Esophagus squamous epithelium (tissue), 5 donors: ENCODE data around the gene TAF10. TPM values are rescaled to one million over a fixed set of nuclear protein-coding genes. Genes with fewer than 3 reads are reported as not detected.
A peak's percentile ranks its signal among the peaks of the same experiment; 100 is the strongest.

Experiments used
- DNase-seq: peaks from one replicate; lab custom pipeline; 2025; lab: John Stamatoyannopoulos, UW
- H3K27ac ChIP-seq, 4 donors: fragments of 200-600 bp; sonication (generic); one replicate each; pipeline ENCODE4 v1.5.1; 2016 to 2019; ENCODE audit warnings: mild to moderate bottlenecking in 1 of 4
- H3K27me3 ChIP-seq, 4 donors: fragments of 200-600 bp; sonication (generic); 1 replicate in 3 of 4; 2 replicates in 1 of 4; pipeline versions ENCODE4 v1.5.1 to v1.6.0; 2017 to 2021; ENCODE audit warnings: antibody characterized with exemption in 1 of 4
- H3K36me3 ChIP-seq, 3 donors: fragments of 200-600 bp; sonication (generic); one replicate each; pipeline ENCODE4 v1.5.1; 2016 to 2019
- H3K4me1 ChIP-seq, 3 donors: fragments of 200-600 bp; sonication (generic); one replicate each; pipeline ENCODE4 v1.5.1; 2017 to 2019
- H3K4me3 ChIP-seq, 4 donors: fragments of 200-600 bp; sonication (generic); 1 replicate in 3 of 4; 2 replicates in 1 of 4; pipeline ENCODE4 v1.5.1; 2016 to 2019; ENCODE audit warnings: mild to moderate bottlenecking in 2 of 4, moderate library complexity in 1 of 4
- H3K9me3 ChIP-seq, 3 donors: fragments of 200-600 bp; sonication (generic); one replicate each; pipeline ENCODE4 v1.5.1; 2016 to 2019
- CTCF ChIP-seq, 6 experiments: fragments of 450-650 bp in 4 of 6; fragments of 200-600 bp in 2 of 6; sonication (generic) in 2 of 6; IDR thresholded peaks; one replicate each; pipeline ENCODE4 v1.5.1; 2016 to 2019; ENCODE audit warnings: antibody characterized with exemption in 6 of 6, mild to moderate bottlenecking in 4 of 6, moderate library complexity in 4 of 6
- POLR2A ChIP-seq, 4 donors: fragments of 450-650 bp; IDR thresholded peaks; one replicate each; pipeline ENCODE4 v1.6.1; 2017; ENCODE audit warnings: antibody characterized with exemption in 4 of 4, mild to moderate bottlenecking in 4 of 4, moderate library complexity in 3 of 4
- WGBS, 2 donors: methylation state at CpG; one replicate each; pipeline ENCODE4 v1.1.5; 2018; 5-methylcytosine and 5-hydroxymethylcytosine counted together
- intact Hi-C: fragments of 100-400 bp; cut with DNase I; formaldehyde crosslinking; loops from one replicate; pipeline ENCODE4 v1.15.0; 2022
- total RNA-seq, 4 donors: library from RNA; depleted of rRNA; stranded (reverse); fragments of >200 nt; gene quantifications; one replicate each; pipeline ENCODE4 v1.1.0, GENCODE V29; 2016
- donor health status: DM: yes; HTN: yes; CAD: no.

Gene TAF10
- total RNA-seq, 4 donors from 2014 or later: 31.9 to 69.2 (median 48.6) TPM

- H3K27me3 ChIP-seq: no peaks in the 10 kb centered on the region
- TF ChIP-seq POLR2A (IDR thresholded peaks at IDR 0.05) (no peak), CTCF (IDR thresholded peaks at IDR 0.05) (no peak)
- no peak overlapping the region for H3K4me3 ChIP-seq
- H3K9me3 ChIP-seq: no peaks in the 10 kb centered on the region
- H3K27ac ChIP-seq: no peak overlapping the region
- WGBS, 2 donors: 78% methylated on average over 7 of the region's 7 CpGs
- H3K36me3 ChIP-seq: peaks cover 0 to 17% (median 0%) of the 10 kb centered on the region in 3 donors
- DNase-seq: no peak
- peaks cover 15 to 42% (median 27%) of the 10 kb centered on the region in 3 donors for H3K4me1 ChIP-seq
- intact Hi-C loops: no loop called here
These were observed 30.9 kb upstream of the TAF10 start for GRCh38 chr11:6642957-6643356.

- no peaks in the 10 kb centered on the region for H3K9me3 ChIP-seq
- no peak overlapping the region for H3K4me3 ChIP-seq
- TF ChIP-seq CTCF (IDR thresholded peaks at IDR 0.05) (no peak), POLR2A (IDR thresholded peaks at IDR 0.05) (no peak)
- H3K27me3 ChIP-seq: no peaks in the 10 kb centered on the region
- WGBS, 2 donors: 100% methylated on average over 5 of the region's 26 CpGs; no CpG with 5 or more reads in 1 of the 2 donors
- no peak for DNase-seq
- H3K4me1 ChIP-seq: peaks cover 10 to 42% (median 20%) of the 10 kb centered on the region in 3 donors
- H3K36me3 ChIP-seq: peaks cover 0 to 17% (median 0%) of the 10 kb centered on the region in 3 donors
- intact Hi-C loops: no loop called here
- H3K27ac ChIP-seq: no peak overlapping the region
These were observed 29.1 kb upstream of the TAF10 start for GRCh38 chr11:6640985-6641701.

GRCh38 chr11:6640036-6640984 is 28.3 kb upstream of the TAF10 start:
- WGBS, 2 donors: 87 to 88% methylated on average over 7 to 29 of the region's 36 CpGs
- intact Hi-C loops: no loop called here

GRCh38 chr11:6638429-6638828 is 26.4 kb upstream of the TAF10 start:
- TF ChIP-seq POLR2A (IDR thresholded peaks at IDR 0.05) (no peak), CTCF (IDR thresholded peaks at IDR 0.05) (no peak)
- DNase-seq: no peak
- Histone ChIP-seq H3K9me3 (no peaks in the 10 kb centered on the region), H3K27me3 (no peaks in the 10 kb centered on the region), H3K4me3 (no peak overlapping the region), H3K36me3 (peaks cover 0 to 17% (median 0%) of the 10 kb centered on the region in 3 donors), H3K4me1 (peaks cover 8 to 57% (median 20%) of the 10 kb centered on the region in 3 donors), H3K27ac (peak overlapping the region in 1 of 4 donors; percentile 17)
- intact Hi-C loops: no loop called here
- WGBS, 2 donors: 74 to 78% methylated on average over 4 of the region's 4 CpGs

More at GRCh38 chr11:6640036-6640984, 28.3 kb upstream of the TAF10 start:
- no peak overlapping the region for H3K4me3 ChIP-seq
- peaks cover 8 to 42% (median 20%) of the 10 kb centered on the region in 3 donors for H3K4me1 ChIP-seq
- H3K9me3 ChIP-seq: no peaks in the 10 kb centered on the region
- peaks cover 0 to 17% (median 0%) of the 10 kb centered on the region in 3 donors for H3K36me3 ChIP-seq
- no peak for DNase-seq
- TF ChIP-seq CTCF (IDR thresholded peaks at IDR 0.05) (no peak), POLR2A (IDR thresholded peaks at IDR 0.05) (no peak)
- H3K27ac ChIP-seq: no peak overlapping the region
- H3K27me3 ChIP-seq: no peaks in the 10 kb centered on the region
